HG03439 (cell line): ENCODE results near the gene GID4.

Experiments
- ATAC-seq: cut with Tn5 transposase; IDR thresholded peaks from one replicate; pipeline ENCODE4 v1.9.1; 2021; ENCODE audit warnings: mild to moderate bottlenecking, moderate library complexity; ENCODE audit not compliant: unreplicated experiment

The GID4 gene

GRCh38 chr17:18099516-18099915, 60.3 kb downstream of the GID4 start:
- ATAC-seq: no peak

DNA sequence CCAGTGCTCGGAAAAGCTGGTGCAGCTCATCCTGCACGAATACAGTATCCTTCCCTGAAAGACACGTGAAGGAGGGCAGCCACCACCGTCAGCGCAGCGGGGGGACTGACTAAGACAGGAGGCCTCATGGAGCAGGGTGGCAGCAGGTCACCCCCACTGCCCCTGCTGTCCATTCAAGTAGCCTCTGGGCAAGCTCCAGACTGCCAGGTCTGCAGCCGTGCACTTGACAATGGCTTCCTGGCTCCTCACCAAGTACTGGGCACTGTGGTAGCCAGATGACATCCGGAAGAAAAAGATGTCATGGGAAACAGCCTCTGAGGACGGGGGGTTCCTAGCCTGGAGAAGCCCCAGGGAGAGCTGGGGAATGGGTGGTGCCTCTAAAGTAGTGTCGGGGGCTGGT, 61.4 kb downstream of the GID4 start:
- no peak for ATAC-seq

DNA sequence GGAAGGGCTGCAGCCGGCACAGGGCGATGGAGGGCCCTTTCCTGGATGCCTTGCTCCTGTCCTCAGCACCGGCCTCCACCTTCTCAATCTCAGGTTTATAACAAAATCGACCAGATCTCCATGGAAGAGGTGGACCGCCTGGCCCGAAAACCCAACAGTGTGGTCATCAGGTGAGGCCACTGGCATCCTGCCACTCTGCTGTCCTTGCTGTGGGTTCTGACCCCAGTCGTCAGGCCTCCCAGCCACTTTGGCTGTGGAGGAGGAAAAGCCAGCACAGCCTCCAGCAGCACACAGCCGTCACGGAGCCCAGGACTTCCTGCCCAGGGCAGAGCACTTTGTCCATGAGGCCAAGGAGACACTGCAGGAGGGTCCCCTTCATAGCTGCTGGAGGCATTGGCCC, 62.6 kb downstream of the GID4 start:
- no peak for ATAC-seq

DNA sequence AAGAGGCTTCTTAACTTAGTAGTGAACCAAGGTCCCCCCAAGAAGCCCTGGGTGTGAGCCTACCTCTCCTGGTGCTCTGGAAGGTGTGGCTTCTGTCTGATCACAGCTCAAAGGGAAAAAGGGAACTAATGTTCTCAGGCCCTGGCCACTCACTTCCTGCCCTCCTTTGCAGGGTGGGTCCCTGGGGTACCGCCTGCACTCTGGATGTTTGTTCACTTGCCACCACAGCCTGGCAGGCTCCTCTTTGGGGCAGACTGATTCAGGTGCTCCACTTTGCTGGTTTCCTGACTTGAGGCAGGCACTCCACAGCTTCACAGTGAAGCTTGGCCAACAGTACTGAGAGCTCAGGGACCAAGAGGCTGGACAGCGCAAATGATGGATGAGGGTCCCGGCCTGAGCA, 63.4 kb downstream of the GID4 start:
- ATAC-seq: no peak

DNA sequence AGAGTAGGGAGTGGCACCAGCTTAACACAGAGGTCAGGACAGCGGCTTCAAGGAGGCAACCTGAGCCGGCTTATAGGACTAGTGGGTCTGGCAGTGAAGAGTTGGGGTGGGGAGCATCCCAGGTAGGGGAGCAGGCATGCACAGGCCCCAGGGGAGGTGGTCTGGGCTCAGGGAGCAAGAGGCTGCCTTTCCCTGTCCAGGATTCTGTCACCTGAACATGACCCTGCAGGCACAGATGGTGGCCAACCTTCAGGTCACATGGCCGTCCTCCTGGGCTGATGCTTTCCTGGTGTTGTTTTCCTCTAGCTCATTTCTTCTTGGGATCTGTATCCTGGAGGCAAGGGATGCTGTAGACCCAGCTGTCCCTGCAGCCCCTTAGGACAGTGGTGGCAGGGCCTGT, 65.8 kb downstream of the GID4 start:
- no peak for ATAC-seq

GRCh38 chr17:18105595-18105994, 66.4 kb downstream of the GID4 start:
- no peak for ATAC-seq

DNA sequence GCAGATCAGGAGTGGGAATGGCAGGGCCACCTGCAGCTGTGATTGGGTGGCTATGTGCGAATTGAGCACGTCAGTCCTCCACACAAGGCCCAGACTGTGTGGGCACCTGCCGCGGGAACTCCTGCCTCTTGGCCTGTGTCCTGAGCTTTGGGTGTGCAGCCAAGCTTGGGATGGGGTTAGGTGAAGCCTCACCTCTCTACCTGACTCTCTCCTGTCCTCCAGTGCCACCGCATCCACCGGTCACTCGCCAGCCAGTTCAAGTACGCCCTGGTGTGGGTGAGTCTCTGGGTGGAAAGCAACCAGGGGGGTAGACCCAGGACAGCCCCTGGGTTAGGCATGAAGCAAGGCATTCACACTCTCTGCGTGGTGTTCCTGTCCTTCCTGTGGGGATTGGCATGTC, 67.0 kb downstream of the GID4 start:
- no peak for ATAC-seq

GRCh38 chr17:18107061-18107790, 68.0 kb downstream of the GID4 start:
- no peak for ATAC-seq

DNA sequence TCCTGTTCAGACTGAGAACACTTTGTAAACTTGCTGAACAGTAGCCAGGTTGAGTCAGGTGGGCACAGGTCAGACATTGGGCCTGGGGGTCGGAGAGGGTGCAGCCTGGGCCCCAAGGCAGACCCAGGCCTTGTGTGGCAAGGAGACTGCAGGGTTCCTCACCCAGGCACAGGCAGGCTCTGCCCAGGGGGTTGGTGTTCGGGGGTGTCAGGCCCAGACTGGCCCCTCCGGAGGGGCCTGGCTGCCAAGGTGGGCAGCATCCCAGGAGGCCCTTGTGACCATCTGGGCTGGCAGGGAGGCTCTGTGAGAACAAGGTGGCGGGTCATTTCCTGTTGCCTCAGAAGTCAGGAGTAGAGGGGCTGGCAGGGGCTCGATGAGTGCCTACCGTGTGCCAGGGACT, 68.8 kb downstream of the GID4 start:
- no peak for ATAC-seq

DNA sequence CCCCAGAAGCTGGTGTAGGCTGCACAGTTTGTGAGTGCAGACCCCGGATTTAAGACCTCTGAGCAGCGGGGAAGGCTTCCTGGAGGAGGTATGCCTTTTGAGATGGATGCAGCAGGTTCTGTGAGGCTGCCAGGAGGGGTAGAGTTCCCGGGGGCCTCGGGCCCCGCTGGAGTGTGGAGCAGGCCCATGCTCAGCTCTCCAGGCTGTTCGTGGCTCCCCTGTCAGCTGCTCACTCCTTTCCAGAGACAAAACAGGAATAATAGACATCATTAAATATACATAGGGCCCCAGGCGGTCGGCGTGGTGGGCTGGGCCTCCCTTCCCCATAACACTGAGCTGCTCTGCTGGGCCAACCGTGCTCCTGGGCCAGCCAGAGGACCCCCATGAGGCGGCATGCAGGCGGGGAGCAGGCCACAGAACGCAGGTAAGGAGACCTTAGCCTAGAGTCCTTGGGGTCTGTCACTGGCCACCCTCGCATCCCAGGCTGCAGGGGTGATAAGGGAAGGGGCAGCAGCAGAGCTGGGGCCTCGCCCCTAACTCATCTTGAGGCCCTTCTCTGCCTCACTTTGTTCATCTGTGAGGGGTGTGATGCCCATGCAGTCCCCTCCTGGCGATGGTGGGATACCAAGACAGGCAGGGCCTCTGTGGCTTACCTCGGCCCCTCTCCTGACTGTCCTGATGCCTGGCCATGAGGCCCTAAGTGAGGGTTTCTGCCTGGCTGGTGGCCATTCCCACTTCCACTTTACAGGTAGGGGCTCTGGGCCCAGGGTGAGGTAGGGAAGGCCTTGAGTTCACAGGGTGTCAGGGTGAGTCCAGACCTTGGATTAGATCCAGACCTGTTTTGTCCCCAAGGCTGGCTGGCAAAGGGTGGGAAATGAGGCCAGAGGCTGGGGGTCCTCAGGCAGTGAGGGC, 69.4 kb downstream of the GID4 start, which contains the start of gene MYO15A:
Gene MYO15A (plus strand): TSS at position 356 of the 912 bp plus-strand sequence. CDS start 10,045 bp downstream, outside the sequence.
- ATAC-seq: no peak

DNA sequence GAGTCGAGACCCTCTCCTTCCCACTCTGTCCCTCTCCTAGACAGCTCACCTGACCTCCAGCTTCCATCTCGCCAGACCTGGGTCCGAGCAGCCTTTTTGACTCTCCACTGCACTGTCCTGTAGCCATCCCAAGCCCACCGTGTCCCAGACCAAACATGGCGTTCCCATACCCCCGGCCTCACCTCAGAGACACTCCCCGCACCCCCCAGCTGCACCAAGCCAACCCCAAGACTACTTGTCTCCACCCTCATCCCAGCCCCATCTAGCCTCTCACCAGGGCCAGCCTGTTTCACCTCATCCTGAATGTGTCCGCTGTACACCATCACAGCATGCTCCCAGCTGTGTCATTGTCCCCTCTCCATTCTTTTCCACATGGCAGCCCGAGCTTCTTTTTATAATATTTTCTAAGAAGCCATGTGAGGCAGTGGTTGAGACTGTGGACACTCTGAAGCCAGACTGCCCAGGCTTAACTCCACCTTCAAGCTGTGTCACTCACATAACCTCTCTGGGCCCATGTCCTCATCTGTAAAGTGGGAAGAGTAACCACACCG, 70.8 kb downstream of the GID4 start:
- no peak for ATAC-seq

DNA sequence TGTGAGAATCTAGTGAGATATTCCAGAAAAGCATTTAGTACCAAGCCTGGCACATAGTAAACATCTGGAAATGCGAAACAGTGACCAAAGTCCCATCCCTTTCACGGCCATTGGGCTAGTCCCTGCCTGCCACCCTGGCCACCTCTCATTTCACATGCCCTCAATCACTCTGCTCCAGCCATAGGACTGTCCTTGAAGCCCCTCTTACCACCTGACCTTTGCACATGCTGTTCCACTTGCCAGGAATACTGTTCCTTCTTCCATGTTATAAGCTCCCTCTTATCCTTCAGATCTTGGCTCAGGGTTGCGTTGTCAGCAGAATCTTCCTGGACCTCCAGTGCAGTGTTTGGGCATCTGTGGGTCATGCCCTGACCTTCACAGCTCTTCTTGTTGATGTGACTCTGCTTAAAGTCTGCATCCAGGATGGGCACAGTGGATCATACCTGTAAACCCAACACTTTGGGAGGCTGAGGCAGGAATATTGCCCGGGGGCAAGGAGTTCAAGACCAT, 71.5 kb downstream of the GID4 start:
- ATAC-seq: no peak

DNA sequence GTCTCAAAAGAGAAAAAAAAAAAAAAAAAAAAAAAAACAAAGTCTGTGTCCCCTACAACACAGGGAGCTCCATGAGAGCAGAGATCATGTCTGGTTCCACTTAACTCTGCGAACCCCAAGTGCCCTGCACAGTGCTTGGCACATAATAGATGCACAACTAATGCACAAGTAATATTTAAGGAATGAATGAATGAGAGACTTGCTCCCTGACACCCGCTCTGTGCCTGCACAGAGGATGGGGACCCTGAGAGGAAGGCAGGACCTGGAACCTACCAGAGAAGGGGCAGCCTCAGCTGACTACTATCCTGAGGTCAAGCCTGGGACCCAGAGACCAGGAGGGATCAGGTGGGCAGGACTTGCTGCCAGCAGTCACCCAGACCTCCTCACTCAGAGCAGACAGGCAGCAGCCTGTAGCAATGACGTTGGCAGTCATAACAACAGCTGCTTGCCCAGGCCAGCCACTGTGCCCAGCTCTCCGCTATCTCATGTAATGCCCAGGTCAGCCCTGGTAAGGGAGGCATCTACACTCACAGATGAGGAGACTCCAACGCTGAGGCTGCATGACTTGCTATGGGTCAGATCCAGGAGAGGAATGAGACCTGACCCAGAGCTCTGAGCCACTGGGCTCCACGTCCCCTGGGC, 72.2 kb downstream of the GID4 start:
- no peak for ATAC-seq

- ATAC-seq: no peak
These were observed 76.3 kb downstream of the GID4 start for GRCh38 chr17:18115517-18115916.

GRCh38 chr17:18116078-18116477, 76.9 kb downstream of the GID4 start:
- no peak for ATAC-seq

DNA sequence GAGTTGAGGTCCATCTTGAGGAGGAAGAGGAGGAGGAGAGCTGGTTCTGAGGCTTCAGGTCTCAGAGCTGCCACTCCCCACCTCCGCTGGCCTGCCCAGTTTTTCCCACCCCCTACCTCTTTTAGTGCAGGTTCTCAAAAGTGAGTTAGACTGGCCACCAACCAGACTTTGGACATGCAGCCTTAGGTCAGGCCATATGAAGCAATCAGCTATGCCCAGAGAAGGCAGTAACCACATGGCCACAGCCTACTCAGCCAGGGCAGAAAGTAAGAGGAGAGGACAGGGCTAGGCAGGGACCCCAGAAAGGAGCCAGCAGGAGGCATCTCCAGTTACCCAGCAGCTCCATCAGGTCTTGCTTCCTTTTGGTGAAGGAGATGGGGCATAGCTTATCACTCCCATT, 78.3 kb downstream of the GID4 start:
- no peak for ATAC-seq
